ENCODE measurements around the gene BNC2. TPM values are rescaled to one million over a fixed set of nuclear protein-coding genes. Genes with fewer than 3 reads are reported as not detected.

BNC2 gene
- total RNA-seq, 2 donors from 2014 or later = not detected

GRCh38 chr9:16718952-16719351 lies 151.5 kb downstream of the BNC2 start:
- Mint-ChIP-seq H3K36me3 (no peaks in the 10 kb centered on the region), H3K9me3 (no peaks in the 10 kb centered on the region), H3K27ac (no peak overlapping the region)
- DNase-seq (ENCODE audit: low spot score in 2 of 2) (no peak), ATAC-seq (no peak)

GRCh38 chr9:16718296-16718695 lies 152.2 kb downstream of the BNC2 start:
- DNase-seq (ENCODE audit: low spot score in 2 of 2) = no peak
- Mint-ChIP-seq H3K36me3 (no peaks in the 10 kb centered on the region), H3K9me3 (no peaks in the 10 kb centered on the region), H3K27ac (no peak overlapping the region)
- ATAC-seq = no peak

GRCh38 chr9:16716601-16717000 lies 153.9 kb downstream of the BNC2 start:
- ATAC-seq = no peak
- Mint-ChIP-seq H3K9me3 (peaks cover 0 to 2% of the 10 kb centered on the region in 2 donors), H3K36me3 (no peaks in the 10 kb centered on the region)

GRCh38 chr9:16715404-16715803 lies 155.1 kb downstream of the BNC2 start:
- H3K9me3 Mint-ChIP-seq = peaks cover 0 to 3% of the 10 kb centered on the region in 2 donors
- DNase-seq (ENCODE audit: low spot score in 2 of 2) (no peak), ATAC-seq (no peak)
- no peaks in the 10 kb centered on the region for H3K36me3 Mint-ChIP-seq
- H3K27ac Mint-ChIP-seq = no peak overlapping the region

More at GRCh38 chr9:16716601-16717000, 153.9 kb downstream of the BNC2 start:
- DNase-seq (ENCODE audit: low spot score in 2 of 2) = no peak
- H3K27ac Mint-ChIP-seq = no peak overlapping the region

- DNase-seq (ENCODE audit: low spot score in 2 of 2) (no peak), ATAC-seq (no peak)
- no peaks in the 10 kb centered on the region for H3K36me3 Mint-ChIP-seq
- peaks cover 5 to 7% of the 10 kb centered on the region in 2 donors for H3K9me3 Mint-ChIP-seq
- no peak overlapping the region for H3K27ac Mint-ChIP-seq
Observed at GRCh38 chr9:16712787-16713186, 157.7 kb downstream of the BNC2 start.

GRCh38 chr9:16710888-16711287 lies 159.6 kb downstream of the BNC2 start:
- no peaks in the 10 kb centered on the region for H3K36me3 Mint-ChIP-seq
- DNase-seq (ENCODE audit: low spot score in 2 of 2) (no peak), ATAC-seq (no peak)
- H3K9me3 Mint-ChIP-seq = peaks cover 5 to 7% of the 10 kb centered on the region in 2 donors
- H3K27ac Mint-ChIP-seq = no peak overlapping the region

GRCh38 chr9:16709924-16710323 lies 160.5 kb downstream of the BNC2 start:
- DNase-seq (ENCODE audit: low spot score in 2 of 2) (no peak), ATAC-seq (no peak)
- peaks cover 5 to 7% of the 10 kb centered on the region in 2 donors for H3K9me3 Mint-ChIP-seq
- H3K36me3 Mint-ChIP-seq = no peaks in the 10 kb centered on the region
- no peak overlapping the region for H3K27ac Mint-ChIP-seq

GRCh38 chr9:16708656-16709435 lies 161.6 kb downstream of the BNC2 start:
- Mint-ChIP-seq H3K27ac (no peak overlapping the region), H3K36me3 (no peaks in the 10 kb centered on the region), H3K9me3 (peaks cover 5 to 7% of the 10 kb centered on the region in 2 donors)
- no peak for DNase-seq (ENCODE audit: low spot score in 2 of 2)
- no peak for ATAC-seq

GRCh38 chr9:16705111-16705604 lies 165.3 kb downstream of the BNC2 start:
- Mint-ChIP-seq H3K36me3 (no peaks in the 10 kb centered on the region), H3K27ac (no peak overlapping the region), H3K9me3 (peaks cover 4 to 5% of the 10 kb centered on the region in 2 donors)
- ATAC-seq (no peak), DNase-seq (ENCODE audit: low spot score in 2 of 2) (no peak)

- DNase-seq (ENCODE audit: low spot score in 2 of 2) (no peak), ATAC-seq (no peak)
- Mint-ChIP-seq H3K36me3 (no peaks in the 10 kb centered on the region), H3K9me3 (peaks cover 4 to 5% of the 10 kb centered on the region in 2 donors), H3K27ac (no peak overlapping the region)
Observed at GRCh38 chr9:16704116-16705110, 166.1 kb downstream of the BNC2 start.

GRCh38 chr9:16701347-16701746 lies 169.1 kb downstream of the BNC2 start:
- H3K9me3 Mint-ChIP-seq = peaks cover 0 to 1% of the 10 kb centered on the region in 2 donors
- no peak for DNase-seq (ENCODE audit: low spot score in 2 of 2)
- ATAC-seq = no peak
- H3K27ac Mint-ChIP-seq = no peak overlapping the region
- no peaks in the 10 kb centered on the region for H3K36me3 Mint-ChIP-seq

GRCh38 chr9:16693616-16694015 lies 176.9 kb downstream of the BNC2 start:
- Mint-ChIP-seq H3K27ac (no peak overlapping the region), H3K9me3 (peaks cover 3 to 20% of the 10 kb centered on the region in 2 donors), H3K36me3 (no peaks in the 10 kb centered on the region)
- DNase-seq (ENCODE audit: low spot score in 2 of 2) (no peak), ATAC-seq (no peak)

GRCh38 chr9:16690628-16691027 lies 179.8 kb downstream of the BNC2 start:
- DNase-seq (ENCODE audit: low spot score in 2 of 2) (no peak), ATAC-seq (no peak)
- Mint-ChIP-seq H3K9me3 (peaks cover 0 to 17% of the 10 kb centered on the region in 2 donors), H3K27ac (no peak overlapping the region), H3K36me3 (no peaks in the 10 kb centered on the region)

GRCh38 chr9:16690205-16690604 lies 180.3 kb downstream of the BNC2 start:
- Mint-ChIP-seq H3K27ac (no peak overlapping the region), H3K9me3 (peaks cover 0 to 14% of the 10 kb centered on the region in 2 donors), H3K36me3 (no peaks in the 10 kb centered on the region)
- ATAC-seq (no peak), DNase-seq (ENCODE audit: low spot score in 2 of 2) (no peak)

- H3K36me3 Mint-ChIP-seq = no peaks in the 10 kb centered on the region
- ATAC-seq (no peak), DNase-seq (ENCODE audit: low spot score in 2 of 2) (no peak)
- no peak overlapping the region for H3K27ac Mint-ChIP-seq
- H3K9me3 Mint-ChIP-seq = peaks cover 0 to 14% of the 10 kb centered on the region in 2 donors
Observed at GRCh38 chr9:16689351-16689938, 181.0 kb downstream of the BNC2 start.

- no peaks in the 10 kb centered on the region for H3K36me3 Mint-ChIP-seq
- ATAC-seq = no peak
- no peak for DNase-seq (ENCODE audit: low spot score in 2 of 2)
- H3K9me3 Mint-ChIP-seq = peaks cover 4 to 14% of the 10 kb centered on the region in 2 donors
- H3K27ac Mint-ChIP-seq = no peak overlapping the region
Observed at GRCh38 chr9:16688814-16689213, 181.7 kb downstream of the BNC2 start.

All from activated naive CD4-positive, alpha-beta T cell treated with anti-CD3 and anti-CD28 coated beads, Interleukin-2, amount 50 U/mL, for 72 hours (primary cell).